Activated T-cell treated with anti-CD3 and anti-CD28 coated beads, Interleukin-2, amount 50 U/mL, for 4 hours (primary cell): Measurements from ENCODE around the gene SCARB2. TPM values are rescaled to one million over a fixed set of nuclear protein-coding genes. Genes with fewer than 3 reads are reported as not detected.

ENCODE experiments used
- ATAC-seq, 2 donors: fragments of 200-7000 bp; cut with Tn5 transposase; one replicate each; pipeline ENCODE4 v1.10.0; 2021
- DNase-seq: peaks from one replicate; pipeline ENCODE4 v3.0.0-alpha.2; 2020
- H3K27me3 Mint-ChIP-seq: one replicate; pipeline ENCODE4 v1.8.0; 2021; ENCODE audit warnings: low read depth, mixed read lengths
- H3K36me3 Mint-ChIP-seq: one replicate; pipeline ENCODE4 v1.8.0; 2022; ENCODE audit warnings: mixed read lengths; ENCODE audit not compliant: insufficient read depth
- H3K4me1 Mint-ChIP-seq: one replicate; pipeline ENCODE4 v1.8.0; 2021; ENCODE audit warnings: low read depth, mixed read lengths
- H3K4me3 Mint-ChIP-seq: one replicate; pipeline ENCODE4 v1.8.0; 2021; ENCODE audit warnings: mild to moderate bottlenecking, moderate library complexity, mixed read lengths
- H3K9me3 Mint-ChIP-seq: one replicate; pipeline ENCODE4 v1.8.0; 2021; ENCODE audit warnings: mixed read lengths
- total RNA-seq, 3 donors: library from RNA; stranded (reverse); gene quantifications; one replicate each; pipeline ENCODE4 v1.2.1, GENCODE V29; 2021

Gene SCARB2
- total RNA-seq, 3 donors from 2014 or later, result 3.5 to 5.3 (median 4.6) TPM

DNA sequence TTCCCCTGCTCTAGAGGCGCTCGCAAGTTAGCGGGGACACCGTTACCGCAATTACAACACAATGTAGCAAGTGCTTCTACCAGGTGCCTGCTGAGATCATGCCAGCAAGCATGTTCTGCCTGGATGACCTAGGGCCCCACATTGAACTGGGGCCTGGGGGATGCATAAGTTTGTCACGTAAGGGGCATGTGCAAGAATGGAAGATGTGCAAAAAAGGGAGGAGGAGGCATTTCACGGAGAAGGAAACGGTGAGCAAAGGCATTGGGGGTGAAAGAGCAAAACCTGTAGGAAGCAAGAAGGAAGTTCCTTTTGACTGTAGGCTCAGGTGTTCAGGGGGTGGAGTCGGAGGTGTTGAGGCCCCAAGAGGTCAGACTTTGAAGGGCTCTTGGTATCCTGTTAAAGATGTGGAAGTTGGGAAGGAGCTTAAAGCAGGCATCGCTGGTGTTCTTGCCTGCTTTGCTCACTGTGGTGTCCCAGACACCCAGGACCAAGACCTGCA lies 602 bp upstream of the SCARB2 start:
- Mint-ChIP-seq H3K9me3 (no peaks in the 10 kb centered on the region), H3K4me1 (peaks cover 36% of the 10 kb centered on the region), H3K27me3 (no peaks in the 10 kb centered on the region), H3K4me3 (peak overlapping the region; percentile 86), H3K36me3 (no peaks in the 10 kb centered on the region)
- no peak for DNase-seq
- ATAC-seq, result no peak

GRCh38 chr4:76212851-76213414 lies 691 bp downstream of the SCARB2 start:
- Mint-ChIP-seq H3K27me3 (no peaks in the 10 kb centered on the region), H3K4me1 (peaks cover 46% of the 10 kb centered on the region), H3K4me3 (peak overlapping the region; percentile 83), H3K36me3 (no peaks in the 10 kb centered on the region), H3K9me3 (no peaks in the 10 kb centered on the region)
- ATAC-seq (peak; percentile 11 to 16), DNase-seq (no peak)

DNA sequence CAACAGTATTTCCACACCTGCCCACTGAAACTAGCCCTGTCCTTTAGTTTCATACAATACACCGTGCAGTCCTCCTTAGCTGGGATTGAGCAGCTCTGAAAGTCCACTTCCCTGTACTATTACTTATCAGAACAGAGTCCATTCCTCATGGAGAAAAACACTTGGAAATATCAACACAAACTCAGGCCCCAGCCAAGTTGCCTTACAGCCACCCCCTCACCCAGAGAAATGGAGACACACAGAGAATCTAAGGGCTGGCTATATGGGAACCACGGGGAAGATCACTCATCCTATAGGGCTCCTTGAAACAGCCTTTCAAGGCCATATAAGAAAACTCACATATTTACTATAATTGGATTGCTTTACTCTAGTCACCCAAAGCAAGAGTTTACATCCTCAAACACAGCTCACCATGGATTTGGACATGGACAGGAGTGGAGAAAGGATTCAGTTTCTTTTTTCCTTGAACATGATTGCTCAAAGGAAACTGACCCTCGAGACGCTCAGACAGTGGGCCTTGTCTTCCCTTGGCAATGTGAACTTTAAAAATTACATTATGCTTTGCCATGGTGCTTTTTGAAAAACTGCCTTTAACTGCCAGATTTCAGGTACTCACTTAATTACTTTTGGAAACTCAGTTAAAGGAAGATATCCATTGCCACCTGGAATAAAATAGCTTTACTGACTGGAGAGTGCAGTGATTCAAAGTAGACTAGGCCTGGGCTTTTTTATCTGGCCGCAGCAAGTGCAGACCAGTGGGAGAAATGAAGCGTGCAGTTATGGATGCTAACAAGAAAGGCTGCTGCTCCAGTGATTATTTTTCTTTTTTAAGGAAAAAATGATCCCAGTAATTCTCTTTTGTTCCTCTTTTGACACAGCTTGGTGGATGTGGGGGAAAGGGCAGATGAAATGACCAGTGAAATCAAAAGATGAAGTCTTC lies 1.6 kb downstream of the SCARB2 start:
- Mint-ChIP-seq H3K27me3 (no peaks in the 10 kb centered on the region), H3K36me3 (no peaks in the 10 kb centered on the region), H3K4me1 (peaks cover 48% of the 10 kb centered on the region), H3K4me3 (peak overlapping the region; percentile 83), H3K9me3 (no peaks in the 10 kb centered on the region)
- DNase-seq (no peak), ATAC-seq (no peak)

GRCh38 chr4:76210452-76210851 lies 3.2 kb downstream of the SCARB2 start:
- DNase-seq (no peak), ATAC-seq (no peak)
- Mint-ChIP-seq H3K4me1 (peaks cover 50% of the 10 kb centered on the region), H3K27me3 (no peaks in the 10 kb centered on the region), H3K4me3 (no peak overlapping the region), H3K9me3 (no peaks in the 10 kb centered on the region), H3K36me3 (no peaks in the 10 kb centered on the region)

DNA sequence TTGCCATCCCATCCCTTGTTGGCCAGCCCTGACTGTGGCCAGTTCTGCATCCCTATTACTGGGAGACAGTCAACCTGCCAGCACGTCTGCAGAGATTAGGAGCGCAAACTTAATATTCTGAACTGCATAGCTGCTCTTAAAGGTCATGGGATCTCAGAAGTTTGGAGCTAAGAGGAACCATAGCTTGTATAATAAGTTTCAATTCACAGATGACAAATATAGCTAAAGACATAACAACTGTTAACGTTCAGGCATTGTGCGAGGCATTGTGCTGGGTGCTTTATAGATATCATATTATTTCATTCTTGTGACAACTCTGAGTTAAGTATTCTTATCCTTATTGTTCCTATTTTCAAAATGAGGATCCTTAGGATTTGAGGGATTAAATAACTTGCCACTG lies 3.7 kb downstream of the SCARB2 start:
- no peaks in the 10 kb centered on the region for H3K27me3 Mint-ChIP-seq
- DNase-seq (no peak), ATAC-seq (no peak)
- H3K36me3 Mint-ChIP-seq, result no peaks in the 10 kb centered on the region
- no peak overlapping the region for H3K4me3 Mint-ChIP-seq
- H3K9me3 Mint-ChIP-seq, result no peaks in the 10 kb centered on the region
- peaks cover 46% of the 10 kb centered on the region for H3K4me1 Mint-ChIP-seq

GRCh38 chr4:76208005-76208765 lies 5.4 kb downstream of the SCARB2 start:
- ATAC-seq (no peak), DNase-seq (no peak)
- H3K4me1 Mint-ChIP-seq, result peaks cover 36% of the 10 kb centered on the region
- H3K9me3 Mint-ChIP-seq, result no peaks in the 10 kb centered on the region
- no peak overlapping the region for H3K4me3 Mint-ChIP-seq
- H3K27me3 Mint-ChIP-seq, result no peaks in the 10 kb centered on the region
- H3K36me3 Mint-ChIP-seq, result no peaks in the 10 kb centered on the region

- Mint-ChIP-seq H3K27me3 (no peaks in the 10 kb centered on the region), H3K9me3 (no peaks in the 10 kb centered on the region), H3K4me1 (peaks cover 30% of the 10 kb centered on the region), H3K4me3 (no peak overlapping the region), H3K36me3 (no peaks in the 10 kb centered on the region)
- ATAC-seq (no peak), DNase-seq (no peak)
Measured at GRCh38 chr4:76207549-76207948, 6.1 kb downstream of the SCARB2 start.

- no peaks in the 10 kb centered on the region for H3K9me3 Mint-ChIP-seq
- H3K27me3 Mint-ChIP-seq, result no peaks in the 10 kb centered on the region
- no peak for ATAC-seq
- no peak for DNase-seq
- no peaks in the 10 kb centered on the region for H3K36me3 Mint-ChIP-seq
- H3K4me1 Mint-ChIP-seq, result peaks cover 21% of the 10 kb centered on the region
- H3K4me3 Mint-ChIP-seq, result no peak overlapping the region
Measured at GRCh38 chr4:76206222-76206942, 7.2 kb downstream of the SCARB2 start.

DNA sequence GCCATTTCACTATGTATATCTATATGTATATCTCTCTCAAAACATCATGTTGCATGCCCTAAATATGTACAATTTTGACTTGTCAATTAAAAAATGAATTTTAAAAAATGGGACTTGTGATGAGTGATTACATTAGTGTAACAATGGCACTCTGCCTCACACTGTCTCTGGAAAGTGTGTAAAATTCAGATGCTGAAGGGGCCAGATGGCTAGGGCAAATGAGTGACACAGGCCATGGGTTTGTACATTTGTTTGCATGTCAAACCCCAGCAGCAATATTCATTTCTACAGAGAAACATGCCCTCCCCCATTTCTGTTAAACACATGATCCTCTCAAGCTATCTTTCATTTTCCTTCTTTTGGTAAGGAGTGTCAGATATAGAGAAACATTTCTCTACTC lies 8.1 kb downstream of the SCARB2 start:
- Mint-ChIP-seq H3K4me1 (peaks cover 29% of the 10 kb centered on the region), H3K36me3 (no peaks in the 10 kb centered on the region), H3K4me3 (no peak overlapping the region), H3K9me3 (no peaks in the 10 kb centered on the region), H3K27me3 (no peaks in the 10 kb centered on the region)
- ATAC-seq, result no peak
- DNase-seq, result no peak

DNA sequence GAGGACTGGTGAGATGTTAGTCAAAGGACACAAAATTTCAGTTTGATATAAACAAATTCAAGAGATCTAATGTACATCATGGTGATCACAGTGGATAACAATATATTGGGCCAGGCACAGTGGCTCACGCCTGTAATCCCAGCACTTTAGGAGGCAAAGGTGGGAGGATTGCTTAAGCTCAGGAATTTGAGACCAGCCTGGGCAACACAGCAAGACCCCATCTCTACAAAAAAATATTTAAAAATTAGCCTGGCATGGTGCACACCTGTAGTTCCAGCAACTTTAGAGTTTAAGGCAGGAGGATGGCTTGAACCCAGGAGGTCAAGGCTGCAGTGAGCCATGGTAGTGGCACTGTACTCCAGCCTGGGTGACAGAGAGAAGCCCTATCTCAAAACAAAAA lies 8.7 kb downstream of the SCARB2 start:
- Mint-ChIP-seq H3K9me3 (no peaks in the 10 kb centered on the region), H3K4me3 (no peak overlapping the region), H3K27me3 (no peaks in the 10 kb centered on the region), H3K36me3 (no peaks in the 10 kb centered on the region), H3K4me1 (peaks cover 32% of the 10 kb centered on the region)
- ATAC-seq, result no peak
- DNase-seq, result no peak

GRCh38 chr4:76203541-76203940 lies 10.1 kb downstream of the SCARB2 start:
- Mint-ChIP-seq H3K27me3 (no peaks in the 10 kb centered on the region), H3K36me3 (no peaks in the 10 kb centered on the region), H3K4me1 (peaks cover 40% of the 10 kb centered on the region), H3K9me3 (no peaks in the 10 kb centered on the region), H3K4me3 (no peak overlapping the region)
- DNase-seq (no peak), ATAC-seq (no peak)

GRCh38 chr4:76201276-76201675 lies 12.3 kb downstream of the SCARB2 start:
- Mint-ChIP-seq H3K4me1 (peaks cover 43% of the 10 kb centered on the region), H3K27me3 (no peaks in the 10 kb centered on the region), H3K9me3 (no peaks in the 10 kb centered on the region), H3K4me3 (no peak overlapping the region), H3K36me3 (no peaks in the 10 kb centered on the region)
- ATAC-seq, result no peak
- no peak for DNase-seq

DNA sequence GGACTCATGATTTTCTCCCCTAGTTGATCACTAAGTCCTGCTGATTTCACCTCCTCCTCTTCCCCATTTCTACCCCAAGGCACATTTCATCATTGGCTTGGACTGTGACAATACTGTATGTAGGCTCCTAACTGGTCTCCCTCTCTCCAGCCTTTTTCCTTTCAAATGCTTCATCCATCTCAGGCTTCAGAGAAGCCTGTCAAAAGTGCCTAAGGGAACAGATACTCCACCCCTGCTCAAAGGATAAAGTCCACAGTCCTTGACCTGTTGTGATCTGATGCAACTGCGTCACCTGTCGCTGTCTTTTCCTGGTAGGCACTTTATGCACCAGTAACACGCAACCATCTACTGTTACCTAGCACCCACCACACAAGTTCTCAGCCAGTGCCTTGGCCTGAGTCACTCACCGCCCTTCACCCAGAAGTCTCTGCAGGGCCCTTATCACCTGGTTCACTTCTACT lies 12.8 kb downstream of the SCARB2 start:
- no peaks in the 10 kb centered on the region for H3K27me3 Mint-ChIP-seq
- DNase-seq (no peak), ATAC-seq (peak; percentile 49 to 69)
- H3K4me3 Mint-ChIP-seq, result no peak overlapping the region
- H3K36me3 Mint-ChIP-seq, result no peaks in the 10 kb centered on the region
- H3K4me1 Mint-ChIP-seq, result peaks cover 43% of the 10 kb centered on the region
- no peaks in the 10 kb centered on the region for H3K9me3 Mint-ChIP-seq
